Left colon (tissue), 2 donors: Measurements from ENCODE around the gene ANAPC2. TPM values are rescaled to one million over a fixed set of nuclear protein-coding genes. Genes with fewer than 3 reads are reported as not detected.

Source experiments
- ATAC-seq: fragments of 200-7000 bp; cut with Tn5 transposase; one replicate; pipeline ENCODE4 v1.9.1; 2020; ENCODE audit warnings: mild to moderate bottlenecking, moderate library complexity
- DNase-seq, 2 donors: peaks; one replicate each; pipeline ENCODE4 v3.0.0-alpha.2; 2020
- intact Hi-C, 2 donors: fragments of 100-400 bp; cut with DNase I in 1 of 2; cut with micrococcal nuclease in 1 of 2; formaldehyde crosslinking; loops; one replicate each; pipeline versions ENCODE4 v1.11.2 to v1.14.0; 2022; cut with DNase I, micrococcal nuclease
- long read RNA-seq: library from polyadenylated mRNA; unstranded; transcript quantifications from one replicate; pipeline ENCODE4 v2.0.0, GENCODE V29; 2021
- total RNA-seq, 2 donors: library from RNA; stranded (reverse); fragmentation: NEBNext Ultra II Directional; extraction: Animal tissue kit (Norgen Biotek cat#: 25700); gene quantifications; one replicate each; pipeline ENCODE4 v1.2.1, GENCODE V29; 2021
- donor health status: DM: no; HTN: no; CAD: no.
- donor health status: DM: yes; HTN: yes; CAD: no.

The ANAPC2 gene, protein sequence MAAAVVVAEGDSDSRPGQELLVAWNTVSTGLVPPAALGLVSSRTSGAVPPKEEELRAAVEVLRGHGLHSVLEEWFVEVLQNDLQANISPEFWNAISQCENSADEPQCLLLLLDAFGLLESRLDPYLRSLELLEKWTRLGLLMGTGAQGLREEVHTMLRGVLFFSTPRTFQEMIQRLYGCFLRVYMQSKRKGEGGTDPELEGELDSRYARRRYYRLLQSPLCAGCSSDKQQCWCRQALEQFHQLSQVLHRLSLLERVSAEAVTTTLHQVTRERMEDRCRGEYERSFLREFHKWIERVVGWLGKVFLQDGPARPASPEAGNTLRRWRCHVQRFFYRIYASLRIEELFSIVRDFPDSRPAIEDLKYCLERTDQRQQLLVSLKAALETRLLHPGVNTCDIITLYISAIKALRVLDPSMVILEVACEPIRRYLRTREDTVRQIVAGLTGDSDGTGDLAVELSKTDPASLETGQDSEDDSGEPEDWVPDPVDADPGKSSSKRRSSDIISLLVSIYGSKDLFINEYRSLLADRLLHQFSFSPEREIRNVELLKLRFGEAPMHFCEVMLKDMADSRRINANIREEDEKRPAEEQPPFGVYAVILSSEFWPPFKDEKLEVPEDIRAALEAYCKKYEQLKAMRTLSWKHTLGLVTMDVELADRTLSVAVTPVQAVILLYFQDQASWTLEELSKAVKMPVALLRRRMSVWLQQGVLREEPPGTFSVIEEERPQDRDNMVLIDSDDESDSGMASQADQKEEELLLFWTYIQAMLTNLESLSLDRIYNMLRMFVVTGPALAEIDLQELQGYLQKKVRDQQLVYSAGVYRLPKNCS
- 10 to 100 TPM; 50.6 to 64.1 TPM for total RNA-seq
- long read RNA-seq, result 0 reads

DNA sequence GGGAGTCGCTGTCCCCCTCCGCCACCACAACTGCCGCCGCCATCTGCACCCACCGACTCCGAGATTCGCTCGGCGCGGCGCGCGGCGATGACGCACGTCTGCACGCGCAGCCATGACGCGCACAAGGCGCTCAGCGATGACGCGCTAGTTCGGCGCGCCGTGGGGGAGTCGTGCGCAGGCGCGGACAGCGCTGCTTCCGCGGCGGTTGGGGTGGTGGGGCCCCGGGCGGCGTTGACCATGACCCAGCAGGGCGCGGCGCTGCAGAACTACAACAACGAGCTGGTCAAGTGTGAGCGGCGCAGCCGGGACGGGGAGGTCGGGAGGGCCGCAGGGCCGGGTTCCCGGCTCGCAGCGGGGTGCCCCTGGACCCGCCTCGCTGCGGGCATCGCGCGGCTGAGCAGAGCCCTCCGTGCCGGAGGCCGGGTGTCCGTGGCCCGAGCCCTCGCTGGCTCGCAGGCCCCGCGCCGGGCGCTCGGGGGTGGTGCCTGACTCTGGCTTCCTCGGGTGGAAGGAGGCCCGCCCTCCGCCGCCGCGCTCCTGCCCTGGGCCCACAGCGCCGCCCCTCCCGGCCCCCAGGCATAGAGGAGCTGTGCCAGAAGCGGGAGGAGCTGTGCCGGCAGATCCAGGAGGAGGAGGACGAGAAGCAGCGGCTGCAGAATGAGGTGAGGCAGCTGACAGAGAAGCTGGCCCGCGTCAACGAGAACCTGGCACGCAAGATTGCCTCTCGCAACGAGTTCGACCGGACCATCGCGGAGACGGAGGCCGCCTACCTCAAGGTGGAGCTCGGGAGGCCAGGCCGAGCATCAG is at the start of gene ANAPC2, which contains the start of gene SSNA1:
Gene ANAPC2 (minus strand): TSS at position 71 of the 807 bp plus-strand sequence. CDS start 28 bp downstream, at position 43.
Gene SSNA1 (plus strand): TSS at position 187 of the 807 bp plus-strand sequence. CDS start 51 bp downstream, at position 238.
- DNase-seq, result peak; percentile 91 to 95
- intact Hi-C loops, result no loop called here
- ATAC-seq, result peak; percentile 78

DNA sequence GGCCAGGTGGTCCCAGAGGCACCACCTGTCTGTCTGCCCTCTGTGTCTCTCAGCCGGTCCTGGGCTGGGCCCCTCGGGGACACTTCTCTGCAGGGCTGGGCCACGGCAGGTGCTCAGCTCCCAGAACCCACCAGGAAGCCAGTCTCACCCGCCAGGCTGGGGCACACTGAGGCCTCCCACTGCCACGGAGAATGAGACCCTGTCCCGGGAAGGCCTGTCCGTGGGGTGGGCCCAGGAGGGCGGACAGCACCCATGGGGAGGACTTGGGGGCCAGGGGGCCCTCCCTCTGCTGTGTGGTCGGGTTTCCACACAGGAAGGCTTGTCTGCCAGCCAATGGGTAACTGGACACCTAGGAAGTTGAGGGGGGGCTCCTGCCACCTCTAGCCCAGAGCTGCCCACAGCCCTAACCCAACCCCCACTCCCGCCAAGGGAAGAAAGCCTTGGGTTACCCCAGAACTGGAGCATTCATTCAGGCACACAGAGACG is 48.6 kb upstream of the ANAPC2 start:
- DNase-seq, result no peak

DNA sequence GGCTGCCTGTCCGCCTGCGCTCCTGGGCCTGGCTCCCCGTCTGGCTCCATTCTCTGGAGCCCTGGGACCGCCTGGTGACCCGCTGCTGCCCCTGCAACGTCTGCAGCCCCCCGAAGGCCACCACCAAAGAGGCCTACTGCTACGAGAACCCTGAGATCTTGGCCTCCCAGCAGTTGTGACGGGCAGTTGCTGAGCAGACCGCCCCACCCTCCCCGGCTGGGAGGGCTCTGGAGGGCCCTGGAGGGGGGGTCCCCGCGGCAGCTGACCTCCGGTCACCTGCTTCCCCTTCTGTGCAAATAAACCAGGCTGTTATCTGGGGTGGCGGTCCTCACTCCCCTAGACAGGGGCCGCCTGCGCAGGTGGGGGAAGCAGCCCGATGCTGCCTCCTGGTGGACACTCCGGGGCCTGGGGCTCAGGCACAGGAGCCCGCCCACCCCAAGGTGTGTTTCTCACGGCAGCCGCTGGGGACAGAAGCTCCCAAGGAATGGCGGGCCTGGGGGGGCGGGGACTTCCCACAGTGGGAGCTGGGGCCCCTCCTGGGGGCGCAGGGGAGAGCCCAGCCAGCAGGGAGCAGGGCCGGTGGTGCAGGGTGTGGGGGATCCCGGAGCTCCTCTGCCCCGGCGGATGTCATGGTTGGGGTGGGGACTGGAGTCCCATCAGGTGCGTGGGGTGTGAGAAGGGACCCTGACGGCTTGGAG is 48.0 kb upstream of the ANAPC2 start:
- intact Hi-C loops, result loop anchor here in 1 of 2 donors (10.0 kb wide), 1 partner anchor 122 kb away; the partner anchor contains the start of gene DPP7
- DNase-seq (peak; percentile 84 to 96), ATAC-seq (peak; percentile 38)

More for the DNA sequence above, 48.6 kb upstream of the ANAPC2 start:
- ATAC-seq, result no peak
- intact Hi-C loops, result loop anchor here in 1 of 2 donors (10.0 kb wide), 1 partner anchor 122 kb away; the partner anchor contains the start of gene DPP7

DNA sequence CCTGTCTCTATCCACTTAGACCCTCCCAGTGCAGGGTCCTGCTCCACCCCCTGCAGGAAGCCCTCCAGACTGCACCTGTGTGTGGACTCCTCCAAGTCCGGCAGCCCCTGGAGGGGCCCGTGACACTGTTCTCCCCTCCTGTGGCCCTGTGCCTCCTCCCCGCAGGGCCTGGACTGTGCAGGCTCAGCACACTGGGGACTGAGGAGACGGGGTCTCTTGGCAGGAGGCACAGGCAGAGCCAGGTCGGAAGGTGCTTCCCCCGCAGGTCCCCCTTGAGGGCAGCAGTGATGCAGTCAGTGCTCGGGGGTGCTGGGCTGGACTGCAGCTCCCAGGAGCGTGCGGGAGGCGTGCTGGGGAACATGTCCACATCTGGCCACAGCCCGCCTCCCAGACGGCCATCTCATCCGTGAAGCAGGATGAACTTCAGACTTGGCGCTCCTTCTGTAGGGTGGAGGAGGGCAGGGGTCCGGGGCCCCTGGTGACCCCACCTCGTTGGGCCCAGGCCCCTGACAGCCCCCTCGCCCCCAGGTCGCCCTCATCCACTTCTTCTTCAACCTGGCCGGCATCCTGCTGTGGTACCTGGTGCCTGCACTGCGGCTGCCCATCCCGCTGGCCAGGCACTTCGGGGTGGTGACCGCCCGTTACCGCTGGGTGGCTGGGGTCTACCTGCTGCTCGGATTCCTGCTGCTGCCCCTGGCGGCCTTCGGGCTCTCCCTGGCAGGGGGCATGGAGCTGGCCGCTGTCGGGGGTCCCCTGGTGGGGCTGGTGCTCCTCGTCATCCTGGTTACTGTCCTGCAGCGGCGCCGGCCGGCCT is 47.3 kb upstream of the ANAPC2 start:
- DNase-seq (no peak), ATAC-seq (no peak)
- intact Hi-C loops, result loop anchor here in 1 of 2 donors (10.0 kb wide), 1 partner anchor 121 kb away; the partner anchor contains the start of gene DPP7

DNA sequence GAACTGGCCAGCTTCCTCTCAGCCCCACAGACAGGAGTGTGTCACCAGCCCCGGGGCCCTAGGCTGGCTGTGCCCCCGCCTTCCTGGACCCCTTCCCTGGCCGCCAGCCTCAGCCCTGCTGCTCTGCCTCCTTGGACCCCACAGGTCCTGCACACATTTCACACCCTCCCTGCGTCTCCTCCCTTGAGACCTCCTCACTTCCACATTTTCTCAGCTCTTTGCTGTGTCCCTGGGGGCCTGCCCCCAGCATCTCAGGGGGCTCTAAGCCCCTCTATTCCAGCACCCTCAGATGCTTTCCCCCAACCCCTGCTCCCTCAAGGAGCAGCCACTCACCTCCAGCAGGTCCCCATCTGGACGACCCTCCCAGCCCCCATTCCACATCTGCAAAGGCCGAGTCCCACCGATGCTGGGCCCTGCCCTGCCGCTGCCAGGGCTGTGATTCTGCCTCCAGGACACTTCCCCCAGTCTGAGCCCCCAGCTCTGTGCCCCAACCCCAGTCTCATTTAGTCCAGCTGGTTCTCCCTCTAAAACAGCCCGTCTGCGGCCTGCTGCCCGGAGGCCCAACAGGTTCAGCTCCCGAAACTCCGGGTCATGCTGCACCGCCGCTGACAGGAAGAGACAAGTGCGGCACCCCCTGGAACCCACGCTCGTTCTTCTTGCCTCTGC is 46.5 kb upstream of the ANAPC2 start:
- intact Hi-C loops, result loop anchor here in 1 of 2 donors (10.0 kb wide), 1 partner anchor 120 kb away; the partner anchor contains the start of gene DPP7
- ATAC-seq (no peak), DNase-seq (no peak)

DNA sequence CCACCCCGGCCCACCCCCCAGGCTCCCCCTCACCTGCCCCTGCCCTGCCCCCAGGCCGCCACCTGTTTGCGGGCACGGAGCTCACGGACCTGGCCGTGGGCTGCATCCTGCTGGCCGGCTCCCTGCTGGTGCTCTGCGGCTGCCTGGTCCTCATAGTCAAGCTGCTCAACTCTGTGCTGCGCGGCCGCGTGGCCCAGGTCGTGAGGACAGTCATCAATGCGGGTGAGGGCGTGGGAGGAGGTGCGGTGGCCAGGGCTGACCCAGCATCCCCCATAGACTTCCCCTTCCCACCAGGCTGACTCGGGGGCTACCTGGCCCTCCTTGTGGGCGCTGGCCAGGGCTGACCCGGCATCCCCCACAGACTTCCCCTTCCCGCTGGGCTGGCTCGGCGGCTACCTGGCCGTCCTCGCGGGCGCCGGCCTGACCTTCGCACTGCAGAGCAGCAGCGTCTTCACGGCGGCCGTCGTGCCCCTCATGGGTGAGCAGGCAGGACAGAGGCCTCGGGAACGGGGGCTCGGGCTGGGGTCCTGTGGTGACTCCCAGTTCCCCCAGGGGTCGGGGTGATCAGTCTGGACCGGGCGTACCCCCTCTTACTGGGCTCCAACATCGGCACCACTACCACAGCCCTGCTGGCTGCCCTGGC is 45.8 kb upstream of the ANAPC2 start:
- ATAC-seq, result no peak
- intact Hi-C loops, result loop anchor here in 1 of 2 donors (10.0 kb wide), 1 partner anchor 119 kb away; the partner anchor contains the start of gene DPP7
- no peak for DNase-seq

DNA sequence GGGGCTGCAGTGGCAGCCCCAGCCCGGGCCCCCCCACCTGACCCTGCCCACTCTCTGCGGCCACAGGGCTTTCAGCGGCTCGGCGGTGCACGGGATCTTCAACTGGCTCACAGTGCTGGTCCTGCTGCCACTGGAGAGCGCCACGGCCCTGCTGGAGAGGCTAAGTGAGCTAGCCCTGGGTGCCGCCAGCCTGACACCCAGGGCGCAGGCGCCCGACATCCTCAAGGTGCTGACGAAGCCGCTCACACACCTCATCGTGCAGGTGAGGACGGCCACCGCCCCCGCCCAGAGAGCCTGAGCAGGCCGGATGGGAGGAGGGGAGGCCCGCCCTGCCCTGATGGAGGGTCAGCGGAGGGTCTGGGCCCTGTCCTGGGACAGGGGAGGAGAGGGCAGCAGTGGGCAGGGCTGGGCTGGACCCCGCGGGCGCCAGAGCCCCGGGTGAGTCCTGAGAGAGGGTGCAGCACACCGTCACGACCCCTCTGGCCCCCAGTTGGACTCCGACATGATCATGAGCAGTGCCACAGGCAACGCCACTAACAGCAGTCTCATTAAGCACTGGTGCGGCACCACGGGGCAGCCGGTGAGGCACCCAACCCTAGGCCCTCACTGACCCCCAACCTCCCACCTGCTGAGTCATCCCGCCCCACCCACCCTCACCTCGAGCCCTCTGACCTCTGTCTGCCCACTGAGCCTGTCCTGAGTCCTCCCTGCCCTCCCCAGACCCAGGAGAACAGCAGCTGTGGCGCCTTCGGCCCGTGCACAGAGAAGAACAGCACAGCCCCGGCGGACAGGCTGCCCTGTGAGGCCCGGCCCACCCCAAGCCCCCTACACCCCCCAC is 45.0 kb upstream of the ANAPC2 start:
- intact Hi-C loops, result loop anchor here in 1 of 2 donors (10.0 kb wide), 1 partner anchor 119 kb away; the partner anchor contains the start of gene DPP7
- ATAC-seq (peak; percentile 12), DNase-seq (no peak)

DNA sequence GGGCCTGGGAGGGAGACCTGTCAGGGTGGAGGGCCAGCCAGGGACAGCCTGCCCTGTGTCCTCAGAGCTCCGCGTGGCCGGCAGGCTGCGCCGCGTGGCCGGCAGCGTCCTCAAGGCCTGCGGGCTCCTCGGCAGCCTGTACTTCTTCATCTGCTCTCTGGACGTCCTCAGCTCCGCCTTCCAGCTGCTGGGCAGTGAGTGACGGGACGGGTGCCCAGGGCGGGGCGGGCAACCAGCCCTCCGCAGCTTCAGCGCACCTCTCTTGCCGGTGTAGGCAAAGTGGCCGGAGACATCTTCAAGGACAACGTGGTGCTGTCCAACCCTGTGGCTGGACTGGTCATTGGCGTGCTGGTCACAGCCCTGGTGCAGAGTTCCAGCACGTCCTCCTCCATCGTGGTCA is 44.1 kb upstream of the ANAPC2 start:
- ATAC-seq (peak; percentile 42), DNase-seq (peak in 1 of 2 donors; percentile 58)
- intact Hi-C loops, result loop anchor here in 1 of 2 donors (10.0 kb wide), 1 partner anchor 118 kb away; the partner anchor contains the start of gene DPP7

DNA sequence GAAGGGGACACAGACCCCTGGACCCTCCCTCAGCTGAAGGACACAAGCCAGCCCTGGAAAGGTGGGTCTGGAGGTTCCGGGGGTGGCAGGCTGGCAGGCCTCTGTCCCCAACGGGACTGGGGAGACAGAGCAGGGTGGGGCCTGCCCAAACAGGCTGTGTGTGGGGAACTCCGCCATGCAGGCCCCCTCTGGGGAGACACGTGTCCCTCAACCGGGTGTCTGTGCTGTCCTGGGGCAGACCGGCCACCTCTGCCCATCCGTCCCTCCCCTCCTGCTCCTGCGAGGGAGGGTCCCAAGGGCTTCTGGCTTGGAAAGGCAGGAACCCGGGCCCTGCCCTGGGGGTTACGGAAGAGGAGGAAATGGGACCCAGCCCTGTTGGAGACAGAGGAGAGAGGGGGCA is 43.7 kb upstream of the ANAPC2 start:
- intact Hi-C loops, result loop anchor here in 1 of 2 donors (10.0 kb wide), 1 partner anchor 117 kb away; the partner anchor contains the start of gene DPP7

DNA sequence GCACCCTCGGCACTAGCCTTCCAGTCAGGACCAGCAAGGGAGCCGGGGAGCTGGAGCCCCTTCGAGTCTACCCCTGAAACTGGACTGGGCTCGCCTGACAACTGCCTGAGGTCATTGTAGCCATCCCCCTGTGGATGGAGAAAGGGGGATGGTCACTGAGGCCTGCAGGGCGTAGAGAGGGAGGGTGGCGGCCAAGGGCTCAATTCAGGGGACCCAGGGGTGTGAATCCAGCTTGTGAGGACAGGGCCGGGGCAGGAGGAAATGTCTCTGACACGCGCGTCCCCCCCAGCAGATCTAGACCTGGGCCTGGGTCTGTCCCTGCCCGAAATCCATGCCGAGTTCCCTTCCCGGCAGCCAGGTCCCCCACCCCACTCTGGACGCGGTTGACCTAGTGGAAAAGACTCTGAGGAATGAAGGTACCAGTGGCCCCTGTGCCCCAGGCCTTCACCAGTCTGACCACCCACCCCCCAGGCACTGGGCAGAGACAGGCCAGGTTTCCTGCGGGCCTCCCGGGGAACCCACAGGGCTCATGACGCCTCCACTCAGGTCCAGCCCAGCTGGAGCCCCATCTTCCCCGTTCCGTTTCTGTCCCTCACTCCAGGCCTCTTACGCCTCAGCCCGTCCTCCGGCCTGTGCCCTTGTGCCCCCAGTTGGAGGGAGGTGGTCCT is 43.1 kb upstream of the ANAPC2 start:
- intact Hi-C loops, result loop anchor here in 1 of 2 donors (10.0 kb wide), 1 partner anchor 117 kb away; the partner anchor contains the start of gene DPP7
- no peak for ATAC-seq
- DNase-seq, result no peak

More for the DNA sequence above, 43.7 kb upstream of the ANAPC2 start:
- no peak for ATAC-seq
- no peak for DNase-seq

DNA sequence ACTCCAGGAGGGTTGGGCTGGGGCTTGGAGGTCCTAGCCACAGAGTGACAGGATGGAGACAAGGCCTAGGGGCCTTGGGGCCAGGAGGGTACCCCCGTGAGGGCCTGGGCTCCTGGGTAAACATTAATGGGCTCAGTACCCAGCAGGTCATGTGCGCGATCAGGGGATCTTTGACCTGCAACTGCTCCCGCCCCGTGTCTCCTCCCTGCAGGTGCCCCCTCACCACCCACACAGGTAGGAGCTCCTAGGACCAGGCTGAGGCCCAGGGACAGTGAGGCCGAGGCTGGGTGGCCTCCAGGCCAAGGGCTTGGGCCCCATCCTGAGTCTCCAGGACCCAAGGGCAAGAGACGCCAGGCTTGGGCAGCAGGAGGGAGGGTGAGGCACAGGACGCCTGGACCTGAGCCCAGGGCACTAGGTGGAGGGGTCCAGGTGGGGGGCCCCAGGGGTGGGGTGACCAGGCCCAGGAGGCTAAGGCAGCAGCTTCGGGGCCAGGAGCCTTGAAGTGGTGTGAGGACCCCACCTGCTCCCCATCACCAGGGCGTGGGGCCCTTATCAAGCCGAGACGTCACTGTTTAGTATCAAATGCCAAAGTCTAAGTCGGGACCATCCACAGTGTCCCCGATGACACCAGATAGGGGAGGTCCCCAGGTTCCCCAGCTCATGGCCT is 42.5 kb upstream of the ANAPC2 start, which contains the start of gene SLC34A3:
Gene SLC34A3 (plus strand): TSS at position 197 of the 667 bp plus-strand sequence. CDS start 802 bp downstream, outside the sequence.
- ATAC-seq, result no peak
- DNase-seq, result no peak
- intact Hi-C loops, result loop anchor here in 1 of 2 donors (10.0 kb wide), 1 partner anchor 116 kb away; the partner anchor contains the start of gene DPP7

DNA sequence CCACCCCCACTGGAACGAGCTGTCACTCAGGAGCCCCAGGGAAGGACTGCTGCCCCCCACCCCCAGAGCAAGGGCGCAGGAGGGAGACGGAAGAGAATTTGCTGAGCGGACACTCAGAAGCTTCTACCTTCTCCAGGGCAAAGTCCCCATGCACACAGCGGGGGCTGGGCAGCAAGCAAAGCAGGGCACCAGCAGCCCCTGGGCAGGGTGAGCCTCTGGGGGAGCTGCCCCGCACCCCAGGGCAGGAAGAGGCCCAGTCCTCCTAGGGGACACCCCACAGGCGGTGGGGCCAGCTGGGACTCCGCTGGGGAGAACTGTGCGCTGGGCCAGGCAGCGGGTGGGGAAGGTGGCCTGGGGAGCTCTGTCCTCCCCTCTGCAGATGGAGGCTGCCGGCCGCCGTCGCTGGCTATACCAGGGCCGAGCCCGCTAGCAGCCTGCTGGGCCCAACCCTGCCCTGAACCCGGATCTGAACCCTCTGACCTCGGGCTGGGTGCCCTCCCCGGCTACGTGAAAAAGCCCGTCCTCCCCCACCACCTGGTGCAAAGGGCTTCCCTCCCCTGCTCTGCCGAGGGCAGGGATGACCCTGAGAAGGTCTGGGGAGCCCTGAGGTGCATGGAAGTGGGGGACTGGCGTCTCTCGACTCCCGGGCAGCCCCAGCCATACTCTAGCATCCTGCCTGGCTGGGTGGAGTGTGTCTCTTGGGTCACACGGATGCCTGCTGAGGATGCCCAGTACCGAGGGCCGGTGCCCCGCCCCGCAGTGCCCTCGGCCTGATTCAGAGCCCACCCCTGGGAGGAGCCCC is 41.7 kb upstream of the ANAPC2 start:
- DNase-seq (no peak), ATAC-seq (peak; percentile 28)
- intact Hi-C loops, result loop anchor here (5.0 to 10.0 kb wide), 3 partner anchors 55 to 115 kb away; partner anchors contain the start of genes DPP7 (in 1 of the 2), LRRC26 (in 1 of the 2) and TMEM210 (in 1 of the 2)
